ENCODE measurements around the gene NCKAP5. TPM values are rescaled to one million over a fixed set of nuclear protein-coding genes. Genes with fewer than 3 reads are reported as not detected.

The NCKAP5 gene
- total and polyA plus RNA-seq, 2 experiments from 2014 or later, result 0.65 to 0.86 TPM

DNA sequence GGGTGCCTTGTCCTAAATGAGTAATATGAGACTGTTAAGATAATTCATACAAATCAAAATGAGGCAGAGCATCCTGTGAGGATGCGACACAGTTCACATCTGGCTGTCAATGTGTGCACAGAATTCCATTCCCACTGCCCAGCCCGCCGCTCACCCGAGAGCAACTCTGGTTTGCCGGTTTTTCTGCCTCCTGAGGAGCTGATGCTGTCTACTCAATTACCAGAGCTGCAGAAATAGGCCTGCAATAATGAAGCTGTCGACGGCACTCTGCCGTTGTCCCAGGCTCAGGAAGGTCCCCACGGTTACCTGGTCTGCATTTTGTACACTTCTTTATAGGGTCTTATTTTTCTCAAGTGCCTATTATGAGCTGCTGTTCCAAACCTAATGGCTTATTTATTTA is 842.5 kb downstream of the NCKAP5 start:
- Histone ChIP-seq H3K9me2 (ENCODE audit: insufficient read depth) (no peaks in the 10 kb centered on the region), H3K27me3 (replicated peaks; ENCODE audit: insufficient read depth) (no peaks in the 10 kb centered on the region), H4K20me1 (ENCODE audit: insufficient read depth) (no peaks in the 10 kb centered on the region), H3K4me3 (no peak overlapping the region), H3F3A (ENCODE audit: insufficient read depth) (no peaks in the 10 kb centered on the region), H3K9ac (no peak overlapping the region), H3K4me1 (ENCODE audit: insufficient read depth) (no peaks in the 10 kb centered on the region), H3K4me2 (ENCODE audit: unreplicated experiment) (no peak overlapping the region), H3K9me3 (ENCODE audit: low read depth) (no peaks in the 10 kb centered on the region), H3K27ac (no peak overlapping the region), H3K79me2 (ENCODE audit: insufficient read depth) (no peaks in the 10 kb centered on the region), H2AFZ (no peak overlapping the region), H3K36me3 (ENCODE audit: low read depth) (no peaks in the 10 kb centered on the region)
- 52 to 53% methylated on average over 9 of the region's 9 CpGs for WGBS, 2 experiments (ENCODE audit: low coverage in 1 of 2, low lambda C conversion rate in 2 of 2, missing lambda C conversion rate in 2 of 2)
- DNase-seq, result no peak
- in situ Hi-C loops (cut with MboI), result no loop called here
- TF ChIP-seq EZH2 (IDR thresholded peaks at IDR 0.05; ENCODE audit: insufficient read depth, poor library complexity, severe bottlenecking) (no peak), EZH2phosphoT487 (IDR thresholded peaks at IDR 0.05; ENCODE audit: insufficient read depth, low read depth) (no peak)

DNA sequence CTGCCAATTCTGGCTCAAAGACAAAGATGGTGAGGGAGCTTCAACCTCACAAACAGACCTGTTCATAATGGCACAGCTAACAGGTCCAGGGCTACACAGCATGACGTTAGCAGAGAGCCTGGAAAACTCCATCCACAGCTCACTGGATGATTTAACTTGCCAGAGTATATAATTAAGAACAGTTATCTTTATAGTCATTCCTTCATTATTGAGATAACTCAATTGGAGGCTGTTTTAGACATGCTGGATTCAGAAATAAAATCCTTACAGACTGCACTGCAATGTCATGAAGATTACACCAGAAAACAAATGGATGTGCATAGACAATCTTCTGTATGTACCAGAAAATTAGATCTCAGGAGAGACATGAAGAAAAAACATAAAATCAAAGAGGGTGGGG is 843.1 kb downstream of the NCKAP5 start:
- in situ Hi-C loops (cut with MboI), result no loop called here
- H3K36me3 ChIP-seq (ENCODE audit: low read depth), result no peaks in the 10 kb centered on the region
- no peak overlapping the region for H3K4me2 ChIP-seq (ENCODE audit: unreplicated experiment)
- H3K4me3 ChIP-seq, result no peak overlapping the region
- no peak for DNase-seq
- H3K9me2 ChIP-seq (ENCODE audit: insufficient read depth), result no peaks in the 10 kb centered on the region
- no peaks in the 10 kb centered on the region for H3K79me2 ChIP-seq (ENCODE audit: insufficient read depth)
- H3F3A ChIP-seq (ENCODE audit: insufficient read depth), result no peaks in the 10 kb centered on the region
- TF ChIP-seq EZH2phosphoT487 (IDR thresholded peaks at IDR 0.05; ENCODE audit: insufficient read depth, low read depth) (no peak), EZH2 (IDR thresholded peaks at IDR 0.05; ENCODE audit: insufficient read depth, poor library complexity, severe bottlenecking) (no peak)
- no peak overlapping the region for H2AFZ ChIP-seq
- WGBS, 2 experiments (ENCODE audit: low coverage in 1 of 2, low lambda C conversion rate in 2 of 2, missing lambda C conversion rate in 2 of 2), result 0% methylated on average over 1 of the region's 1 CpG
- no peak overlapping the region for H3K9ac ChIP-seq
- H3K9me3 ChIP-seq (ENCODE audit: low read depth), result no peaks in the 10 kb centered on the region
- H3K27me3 ChIP-seq (replicated peaks; ENCODE audit: insufficient read depth), result no peaks in the 10 kb centered on the region
- no peaks in the 10 kb centered on the region for H4K20me1 ChIP-seq (ENCODE audit: insufficient read depth)
- no peaks in the 10 kb centered on the region for H3K4me1 ChIP-seq (ENCODE audit: insufficient read depth)
- no peak overlapping the region for H3K27ac ChIP-seq

DNA sequence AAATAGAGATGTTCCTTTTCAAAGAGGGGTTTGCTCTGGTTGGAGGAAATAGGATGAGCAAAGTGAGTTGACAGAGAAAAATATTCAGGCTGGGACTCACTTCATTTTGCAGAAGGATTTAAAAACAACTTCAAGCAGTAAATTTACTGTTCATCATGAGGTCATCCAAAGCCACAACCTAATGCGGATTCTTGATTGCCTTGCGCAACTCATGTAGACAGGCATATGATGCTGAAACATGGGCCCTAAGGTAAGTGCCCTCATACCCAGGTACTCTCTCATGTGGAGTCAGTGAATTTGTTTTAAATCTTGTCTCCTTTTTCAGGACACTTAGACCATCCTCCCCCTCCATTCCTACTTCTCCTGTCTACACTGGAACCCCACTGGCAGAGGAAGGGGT is 846.3 kb downstream of the NCKAP5 start:
- H3K9me2 ChIP-seq (ENCODE audit: insufficient read depth), result no peaks in the 10 kb centered on the region
- no peaks in the 10 kb centered on the region for H3K79me2 ChIP-seq (ENCODE audit: insufficient read depth)
- no peak for TF ChIP-seq EZH2phosphoT487 (IDR thresholded peaks at IDR 0.05; ENCODE audit: insufficient read depth, low read depth)
- TF ChIP-seq EZH2 (IDR thresholded peaks at IDR 0.05; ENCODE audit: insufficient read depth, poor library complexity, severe bottlenecking), result no peak
- no peaks in the 10 kb centered on the region for H4K20me1 ChIP-seq (ENCODE audit: insufficient read depth)
- no peak overlapping the region for H3K27ac ChIP-seq
- no peaks in the 10 kb centered on the region for H3F3A ChIP-seq (ENCODE audit: insufficient read depth)
- in situ Hi-C loops (cut with MboI), result no loop called here
- no peaks in the 10 kb centered on the region for H3K36me3 ChIP-seq (ENCODE audit: low read depth)
- no peak for DNase-seq
- H2AFZ ChIP-seq, result no peak overlapping the region
- no peaks in the 10 kb centered on the region for H3K4me1 ChIP-seq (ENCODE audit: insufficient read depth)
- H3K9me3 ChIP-seq (ENCODE audit: low read depth), result no peaks in the 10 kb centered on the region
- no peak overlapping the region for H3K4me3 ChIP-seq
- H3K27me3 ChIP-seq (replicated peaks; ENCODE audit: insufficient read depth), result no peaks in the 10 kb centered on the region
- no peak overlapping the region for H3K9ac ChIP-seq
- 80 to 91% methylated on average over 2 of the region's 2 CpGs for WGBS, 2 experiments (ENCODE audit: low coverage in 1 of 2, low lambda C conversion rate in 2 of 2, missing lambda C conversion rate in 2 of 2)
- no peak overlapping the region for H3K4me2 ChIP-seq (ENCODE audit: unreplicated experiment)

DNA sequence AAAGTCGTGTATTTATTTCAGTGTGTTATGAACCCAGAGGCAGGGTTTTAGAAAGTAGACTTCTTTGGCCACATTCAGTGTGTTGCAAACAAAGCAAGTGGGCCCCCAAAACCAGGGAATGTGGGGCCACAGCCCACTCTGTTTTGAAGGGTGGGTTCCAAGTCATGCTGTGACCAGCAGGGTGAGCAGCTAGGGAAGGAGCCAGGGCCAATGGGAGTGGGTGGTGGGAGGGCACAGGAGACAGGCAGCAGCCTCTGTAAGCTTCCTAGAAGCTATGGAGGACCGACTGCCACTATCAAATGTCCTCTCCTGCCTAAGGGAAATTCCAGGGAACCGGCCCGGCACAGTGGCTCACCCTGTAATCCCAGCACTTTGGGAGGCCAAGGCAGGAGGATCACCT is 847.9 kb downstream of the NCKAP5 start:
- in situ Hi-C loops (cut with MboI), result no loop called here

DNA sequence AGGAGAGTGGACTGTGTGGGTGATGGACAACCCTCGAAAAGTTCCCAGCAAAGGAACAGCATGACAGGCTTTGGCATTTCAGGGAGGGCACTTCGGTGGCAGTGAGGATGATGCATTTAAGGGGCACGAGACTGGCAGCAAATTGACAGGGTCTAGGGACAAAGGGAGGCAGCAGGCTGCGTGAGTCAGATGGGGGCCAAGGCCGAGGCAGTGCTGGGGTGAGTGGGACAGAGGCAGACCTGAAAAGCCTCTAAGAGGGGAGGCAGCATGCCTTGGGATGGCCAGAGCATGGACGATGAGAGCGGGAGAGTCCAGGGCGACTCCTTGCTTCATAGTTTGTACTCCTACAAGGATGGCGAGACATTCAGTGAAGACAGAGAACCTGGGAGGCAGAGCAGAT is 848.8 kb downstream of the NCKAP5 start:
- Histone ChIP-seq H3F3A (ENCODE audit: insufficient read depth) (no peaks in the 10 kb centered on the region), H3K9me3 (ENCODE audit: low read depth) (no peaks in the 10 kb centered on the region), H4K20me1 (ENCODE audit: insufficient read depth) (no peaks in the 10 kb centered on the region), H3K36me3 (ENCODE audit: low read depth) (no peaks in the 10 kb centered on the region), H3K4me2 (ENCODE audit: unreplicated experiment) (no peak overlapping the region), H3K27me3 (replicated peaks; ENCODE audit: insufficient read depth) (no peaks in the 10 kb centered on the region), H3K9ac (no peak overlapping the region), H2AFZ (no peak overlapping the region), H3K27ac (no peak overlapping the region), H3K4me3 (no peak overlapping the region), H3K9me2 (ENCODE audit: insufficient read depth) (no peaks in the 10 kb centered on the region), H3K4me1 (ENCODE audit: insufficient read depth) (no peaks in the 10 kb centered on the region), H3K79me2 (ENCODE audit: insufficient read depth) (no peaks in the 10 kb centered on the region)
- DNase-seq, result no peak
- in situ Hi-C loops (cut with MboI), result no loop called here
- 44 to 51% methylated on average over 9 of the region's 9 CpGs for WGBS, 2 experiments (ENCODE audit: low coverage in 1 of 2, low lambda C conversion rate in 2 of 2, missing lambda C conversion rate in 2 of 2)
- TF ChIP-seq EZH2phosphoT487 (IDR thresholded peaks at IDR 0.05; ENCODE audit: insufficient read depth, low read depth) (no peak), EZH2 (IDR thresholded peaks at IDR 0.05; ENCODE audit: insufficient read depth, poor library complexity, severe bottlenecking) (no peak)

More for the DNA sequence above, 847.9 kb downstream of the NCKAP5 start:
- no peak for DNase-seq
- Histone ChIP-seq H3K9ac (no peak overlapping the region), H3K27me3 (replicated peaks; ENCODE audit: insufficient read depth) (no peaks in the 10 kb centered on the region), H3K27ac (no peak overlapping the region), H3F3A (ENCODE audit: insufficient read depth) (no peaks in the 10 kb centered on the region), H3K9me3 (ENCODE audit: low read depth) (no peaks in the 10 kb centered on the region), H3K4me1 (ENCODE audit: insufficient read depth) (no peaks in the 10 kb centered on the region), H3K79me2 (ENCODE audit: insufficient read depth) (no peaks in the 10 kb centered on the region), H2AFZ (no peak overlapping the region), H4K20me1 (ENCODE audit: insufficient read depth) (no peaks in the 10 kb centered on the region), H3K4me2 (ENCODE audit: unreplicated experiment) (no peak overlapping the region), H3K9me2 (ENCODE audit: insufficient read depth) (no peaks in the 10 kb centered on the region), H3K4me3 (no peak overlapping the region), H3K36me3 (ENCODE audit: low read depth) (no peaks in the 10 kb centered on the region)
- no peak for TF ChIP-seq EZH2phosphoT487 (IDR thresholded peaks at IDR 0.05; ENCODE audit: insufficient read depth, low read depth)
- TF ChIP-seq EZH2 (IDR thresholded peaks at IDR 0.05; ENCODE audit: insufficient read depth, poor library complexity, severe bottlenecking), result no peak
- 32 to 37% methylated on average over 4 of the region's 4 CpGs for WGBS, 2 experiments (ENCODE audit: low coverage in 1 of 2, low lambda C conversion rate in 2 of 2, missing lambda C conversion rate in 2 of 2)

All from GM23248 (cell line).